Bronchial epithelial cell (primary cell): Measurements from ENCODE around the gene LAG3. TPM values are rescaled to one million over a fixed set of nuclear protein-coding genes. Genes with fewer than 3 reads are reported as not detected.

Source experiments
- DNase-seq: peaks from one replicate; pipeline ENCODE4 v3.0.0-alpha.2; 2010; ENCODE audit warnings: low read depth
- FAIRE-seq: peaks from 2 replicates; lab custom pipeline; 2011; peaks lifted over from hg19 to GRCh38; lab: Jason Lieb, UNC
- H3K27me3 ChIP-seq: 2 replicates; pipeline ENCODE4 v1.5.1; 2011; ENCODE audit warnings: low read length; ENCODE audit not compliant: control insufficient read depth, insufficient read depth
- H3K36me3 ChIP-seq: 2 replicates; pipeline ENCODE4 v1.5.1; 2011; ENCODE audit warnings: low read length; ENCODE audit not compliant: control insufficient read depth, insufficient read depth
- H3K4me3 ChIP-seq: 2 replicates; pipeline ENCODE4 v1.5.1; 2011; ENCODE audit warnings: mild to moderate bottlenecking, low read depth, low read length, control low read depth
- CTCF ChIP-seq: IDR thresholded peaks from 2 replicates; pipeline ENCODE4 v1.5.1; 2011; ENCODE audit warnings: mild to moderate bottlenecking, moderate library complexity, low read length, control low read depth, inconsistent platforms; ENCODE audit not compliant: insufficient read depth, severe bottlenecking
- total RNA-seq: library from RNA; depleted of rRNA; stranded (reverse); fragments of >200 nt; gene quantifications from 2 replicates; pipeline ENCODE4 v1.2.1, GENCODE V29; 2014

The LAG3 gene
- total RNA-seq, 1 donor from 2014 or later: not detected

- no peak for TF ChIP-seq CTCF
- Histone ChIP-seq H3K27me3 (no peaks in the 10 kb centered on the region), H3K4me3 (no peak overlapping the region), H3K36me3 (peaks cover 7% of the 10 kb centered on the region)
- FAIRE-seq (no peak), DNase-seq (no peak)
Measured at GRCh38 chr12:6769666-6770065, 2.7 kb upstream of the LAG3 start.

DNA sequence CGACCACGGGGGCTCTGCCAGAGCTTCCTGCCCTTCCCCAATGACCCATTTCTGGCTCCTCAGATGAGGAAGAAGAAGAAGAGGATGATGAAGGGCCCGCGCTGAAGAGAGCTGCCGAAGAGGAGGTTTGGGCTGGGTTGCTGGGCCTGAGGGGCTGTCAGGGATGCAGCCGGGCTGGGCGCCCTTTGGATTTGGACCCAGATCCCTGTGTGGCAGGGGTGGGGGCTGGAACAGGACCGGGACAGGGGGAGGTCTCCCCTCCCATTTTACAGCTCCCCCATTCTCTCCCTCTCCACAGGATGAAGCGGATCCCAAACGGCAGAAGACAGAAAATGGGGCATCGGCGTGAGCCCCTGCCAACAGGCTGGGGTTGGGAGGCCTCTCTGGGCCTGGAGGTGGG is 2.2 kb upstream of the LAG3 start:
- no peak for DNase-seq
- H3K36me3 ChIP-seq: peaks cover 7% of the 10 kb centered on the region
- FAIRE-seq: no peak
- no peak overlapping the region for H3K4me3 ChIP-seq
- no peaks in the 10 kb centered on the region for H3K27me3 ChIP-seq
- no peak for TF ChIP-seq CTCF

GRCh38 chr12:6770600-6770999 is 1.7 kb upstream of the LAG3 start:
- H3K4me3 ChIP-seq: no peak overlapping the region
- FAIRE-seq: no peak
- no peak for TF ChIP-seq CTCF
- peaks cover 7% of the 10 kb centered on the region for H3K36me3 ChIP-seq
- DNase-seq: no peak
- H3K27me3 ChIP-seq: no peaks in the 10 kb centered on the region

GRCh38 chr12:6771091-6771495 is 1.2 kb upstream of the LAG3 start:
- no peak overlapping the region for H3K4me3 ChIP-seq
- FAIRE-seq (no peak), DNase-seq (no peak)
- H3K36me3 ChIP-seq: peaks cover 7% of the 10 kb centered on the region
- TF ChIP-seq CTCF: no peak
- no peaks in the 10 kb centered on the region for H3K27me3 ChIP-seq

GRCh38 chr12:6771509-6772330 is 600 bp upstream of the LAG3 start:
- DNase-seq (no peak), FAIRE-seq (no peak)
- peaks cover 7% of the 10 kb centered on the region for H3K36me3 ChIP-seq
- no peak overlapping the region for H3K4me3 ChIP-seq
- no peak for TF ChIP-seq CTCF
- no peaks in the 10 kb centered on the region for H3K27me3 ChIP-seq
